Endothelial cell of umbilical vein (primary cell): ENCODE results near the gene BEND3. TPM values are rescaled to one million over a fixed set of nuclear protein-coding genes. Genes with fewer than 3 reads are reported as not detected.

Source experiments
- BruUV-seq: library from RNA; stranded (reverse); fragments of 400-500 nt; replicated peaks from 2 replicates; lab custom pipeline; 2021; lab: Mats Ljungman, UMichigan
- CTCF ChIA-PET: fragments of 300-600, 350-600 bp; sonication (Branson Sonifier 250); formaldehyde crosslinking; loops from one replicate; lab custom pipeline; 2021; ENCODE audit warnings: antibody characterized with exemption, inconsistent platforms; lab: Charles Lee
- POLR2A ChIA-PET: fragments of 300-600, 350-600 bp; sonication (Branson Sonifier 250); formaldehyde crosslinking; loops from one replicate; lab custom pipeline; 2021; ENCODE audit warnings: antibody characterized with exemption, inconsistent platforms; lab: Charles Lee
- DNase-seq: peaks from one replicate; pipeline ENCODE4 v3.0.0-alpha.2; 2011; ENCODE audit warnings: low read depth, low spot score
- FAIRE-seq: peaks from 2 replicates; lab custom pipeline; 2011; peaks lifted over from hg19 to GRCh38; lab: Jason Lieb, UNC
- H2AFZ ChIP-seq: 2 replicates; pipeline ENCODE4 v1.6.0; 2012; ENCODE audit warnings: low read depth, low read length, control low read depth, inconsistent platforms
- H3K27ac ChIP-seq: 2 replicates; pipeline ENCODE4 v1.5.1; 2011; ENCODE audit warnings: low read depth, mild to moderate bottlenecking, control low read depth, low read length, moderate library complexity; ENCODE audit not compliant: insufficient read depth
- H3K27me3 ChIP-seq, 2 experiments: 2 replicates each; pipeline versions ENCODE4 v1.6.0 to v1.6.1; 2011; ENCODE audit warnings: low read length in 2 of 2, mixed read lengths in 1 of 2; ENCODE audit not compliant: control insufficient read depth in 2 of 2, insufficient read depth in 2 of 2
- H3K36me3 ChIP-seq, 2 experiments: 2 replicates in 1 of 2; 3 replicates in 1 of 2; pipeline ENCODE4 v1.5.1; 2011; ENCODE audit warnings: low read length in 2 of 2, mild to moderate bottlenecking in 1 of 2, moderate library complexity in 1 of 2; ENCODE audit not compliant: control insufficient read depth in 2 of 2, insufficient read depth in 2 of 2; ENCODE audit errors: extremely low read depth in 1 of 2
- H3K4me1 ChIP-seq: 3 replicates; pipeline ENCODE4 v1.5.1; 2011; ENCODE audit warnings: mild to moderate bottlenecking, low read length; ENCODE audit not compliant: control insufficient read depth, insufficient read depth; ENCODE audit errors: extremely low read depth
- H3K4me2 ChIP-seq: 2 replicates; pipeline ENCODE4 v1.6.1; 2011; ENCODE audit warnings: low read length, control low read depth, mixed read lengths; ENCODE audit not compliant: insufficient read depth
- H3K4me3 ChIP-seq, 3 experiments: fragments of 200-600 bp in 1 of 3; sonication (generic), shearing (Covaris generic) in 1 of 3; replicated peaks in 1 of 3; 2 replicates each; pipeline ENCODE4 v1.5.1; 2011 to 2016; ENCODE audit warnings: control low read depth in 3 of 3, low read length in 3 of 3, mild to moderate bottlenecking in 2 of 3, inconsistent platforms in 1 of 3, low read depth in 1 of 3, moderate library complexity in 1 of 3; ENCODE audit not compliant: insufficient read depth in 1 of 3
- H3K79me2 ChIP-seq: 2 replicates; pipeline ENCODE4 v1.6.0; 2012; ENCODE audit warnings: low read length, inconsistent platforms; ENCODE audit not compliant: control insufficient read depth, insufficient read depth
- H3K9ac ChIP-seq: replicated peaks from 2 replicates; pipeline ENCODE3; 2011; ENCODE audit warnings: low read length, control low read depth; ENCODE audit not compliant: insufficient read depth; ENCODE audit errors: extremely low read depth
- H3K9me1 ChIP-seq: replicated peaks from 3 replicates; pipeline ENCODE4 v1.6.0; 2011; ENCODE audit warnings: mild to moderate bottlenecking, low read length; ENCODE audit not compliant: control insufficient read depth, insufficient read depth; ENCODE audit errors: extremely low read depth
- H3K9me3 ChIP-seq: replicated peaks from 2 replicates; pipeline ENCODE4 v1.5.1; 2012; ENCODE audit warnings: low read length, inconsistent platforms; ENCODE audit not compliant: control insufficient read depth, insufficient read depth
- H4K20me1 ChIP-seq: replicated peaks from 2 replicates; pipeline ENCODE3; 2011; ENCODE audit warnings: mild to moderate bottlenecking, low read length; ENCODE audit not compliant: control insufficient read depth, insufficient read depth; ENCODE audit errors: extremely low read depth
- CTCF ChIP-seq, 2 donors: IDR thresholded peaks; 1 replicate in 1 of 2; 2 replicates in 1 of 2; pipeline ENCODE4 v1.5.1; 2011; ENCODE audit warnings: low read length in 2 of 2, mild to moderate bottlenecking in 2 of 2, moderate library complexity in 2 of 2, control low read depth in 1 of 2, inconsistent platforms in 1 of 2, low read depth in 1 of 2; ENCODE audit not compliant: insufficient read depth in 1 of 2; ENCODE audit errors: extremely low read depth in 1 of 2
- EZH2 ChIP-seq: IDR thresholded peaks from 2 replicates; pipeline ENCODE4 v1.6.1; 2012; ENCODE audit warnings: borderline replicate concordance, low read depth, mild to moderate bottlenecking, moderate library complexity, low read length, inconsistent platforms; ENCODE audit not compliant: severe bottlenecking
- FOS ChIP-seq: IDR thresholded peaks from 2 replicates; pipeline ENCODE4 v1.6.1; 2011; ENCODE audit warnings: mild to moderate bottlenecking, low read length, moderate library complexity, borderline replicate concordance; ENCODE audit not compliant: insufficient read depth
- JUN ChIP-seq: IDR thresholded peaks from 2 replicates; pipeline ENCODE4 v1.6.1; 2011; ENCODE audit warnings: borderline replicate concordance, low read depth; ENCODE audit not compliant: insufficient read length, insufficient read depth
- MAX ChIP-seq: IDR thresholded peaks from 2 replicates; pipeline ENCODE4 v1.6.1; 2011; ENCODE audit not compliant: insufficient read depth, insufficient read length
- MYC ChIP-seq: IDR thresholded peaks from one replicate; pipeline ENCODE4 v1.6.1; 2011; ENCODE audit warnings: mild to moderate bottlenecking, low read depth, low read length
- POLR2AphosphoS5 ChIP-seq: IDR thresholded peaks from 2 replicates; pipeline ENCODE4 v1.6.1; 2012; ENCODE audit warnings: low read depth, mild to moderate bottlenecking, control low read depth, low read length, moderate library complexity; ENCODE audit not compliant: insufficient read depth
- dilution Hi-C: fragments of 300-500 bp; cut with MboI; formaldehyde crosslinking; loops from one replicate; pipeline ENCODE4 v1.15.0; 2019; ENCODE audit warnings: low sequenced_read_pairs; ENCODE audit not compliant: extremely low pct_ligation_motif_present
- intact Hi-C: fragments of 100-400 bp; cut with micrococcal nuclease; formaldehyde crosslinking; loops from one replicate; pipeline ENCODE4 v1.10.0; 2022
- polyA plus RNA-seq, 4 experiments: library from polyadenylated mRNA; depleted of rRNA in 3 of 4; stranded (reverse) in 3 of 4; unstranded in 1 of 4; fragments of >200 nt; gene quantifications; 2 replicates each; pipeline versions ENCODE4 v1.2.1 to v1.2.3, GENCODE V29; 2011 to 2012; ENCODE audit warnings: missing spikeins in 1 of 4
- total RNA-seq: library from RNA; stranded (reverse); gene quantifications from 2 replicates; pipeline ENCODE4 v1.2.3, GENCODE V29; 2021

The BEND3 gene
- total and polyA plus RNA-seq, 2 donors (not counting 3 experiments of a cell fraction or from before 2014, with no cell fraction given), result 1.6 to 4.8 TPM

- dilution Hi-C loops, result no loop called here
- ChIA-PET POLR2A (no interaction called here), CTCF (no interaction called here)
- intact Hi-C loops, result no loop called here
- BruUV-seq, result no TSS peak
- DNase-seq, result no peak
- Histone ChIP-seq H3K9me3 (no peaks in the 10 kb centered on the region), H3K4me2 (no peak overlapping the region), H3K4me1 (no peaks in the 10 kb centered on the region), H3K27ac (no peak overlapping the region), H3K9ac (no peak overlapping the region), H2AFZ (no peak overlapping the region), H3K79me2 (no peaks in the 10 kb centered on the region), H3K9me1 (no peaks in the 10 kb centered on the region), H3K27me3 (peaks cover 4 to 12% of the 10 kb centered on the region in 2 experiments), H3K36me3 (no peaks in the 10 kb centered on the region), H4K20me1 (no peaks in the 10 kb centered on the region), H3K4me3 (no peak overlapping the region)
- FAIRE-seq, result no peak
- TF ChIP-seq POLR2AphosphoS5 (no peak), MAX (no peak), EZH2 (no peak)
Observed at GRCh38 chr6:107121964-107122495, 6.7 kb upstream of the BEND3 start.

- ChIA-PET CTCF (interaction anchor here (0.6 kb wide), 1 partner anchor 496 kb away, joined by 3 read pairs; no protein-coding TSS in a partner anchor), POLR2A (no interaction called here)
- BruUV-seq, result no TSS peak
- Histone ChIP-seq H3K4me1 (peaks cover 5% of the 10 kb centered on the region), H3K4me3 (no peak overlapping the region), H3K79me2 (no peaks in the 10 kb centered on the region), H3K36me3 (no peaks in the 10 kb centered on the region), H3K9me3 (no peaks in the 10 kb centered on the region), H4K20me1 (no peaks in the 10 kb centered on the region), H2AFZ (no peak overlapping the region), H3K4me2 (no peak overlapping the region), H3K27ac (no peak overlapping the region), H3K27me3 (peaks cover 9 to 19% of the 10 kb centered on the region in 2 experiments), H3K9me1 (no peaks in the 10 kb centered on the region), H3K9ac (no peak overlapping the region)
- intact Hi-C loops, result no loop called here
- TF ChIP-seq MAX, result no peak
- TF ChIP-seq POLR2AphosphoS5, result no peak
- no peak for TF ChIP-seq JUN
- TF ChIP-seq FOS, result no peak
- TF ChIP-seq MYC, result no peak
- no peak for TF ChIP-seq CTCF (IDR thresholded peaks at IDR 0.05; ENCODE audit: extremely low read depth in 1 of 2, insufficient read depth in 1 of 2, low read depth in 1 of 2, low read length in 2 of 2)
- FAIRE-seq, result no peak
- no peak for DNase-seq
- dilution Hi-C loops, result no loop called here
Observed at GRCh38 chr6:107121266-107121665, 6.0 kb upstream of the BEND3 start.
